OCI-LY1 (cell line): ENCODE data around the gene DOK7.

Source experiments
- H2AFZ ChIP-seq: fragments of 200-600 bp; sonication (generic), shearing (Covaris generic); 2 replicates; pipeline ENCODE4 v1.6.0; 2014; ENCODE audit warnings: antibody characterized with exemption, mild to moderate bottlenecking, low read length
- H3F3A ChIP-seq: fragments of 200-600 bp; sonication (generic), shearing (Covaris generic); 2 replicates; pipeline ENCODE4 v1.6.0; 2014; ENCODE audit warnings: mild to moderate bottlenecking, antibody characterized with exemption, low read length, moderate library complexity; ENCODE audit not compliant: insufficient read depth
- H3K27ac ChIP-seq: fragments of 200-600 bp; sonication (generic); 2 replicates; pipeline ENCODE4 v1.5.1; 2014; ENCODE audit warnings: low read length, mixed run types, mild to moderate bottlenecking, low read depth; ENCODE audit not compliant: poor library complexity, severe bottlenecking
- H3K27me3 ChIP-seq: fragments of 200-600 bp; sonication (generic); 2 replicates; pipeline ENCODE4 v1.6.0; 2014; ENCODE audit warnings: antibody characterized with exemption, mild to moderate bottlenecking, low read length, moderate library complexity; ENCODE audit not compliant: insufficient read depth
- H3K36me3 ChIP-seq: fragments of 200-600 bp; sonication (generic); 2 replicates; pipeline ENCODE4 v1.6.1; 2014; ENCODE audit warnings: mild to moderate bottlenecking, antibody characterized with exemption, low read length, moderate library complexity, mixed read lengths; ENCODE audit not compliant: insufficient read depth
- H3K4me1 ChIP-seq: fragments of 200-600 bp; sonication (generic); 2 replicates; pipeline ENCODE4 v1.5.1; 2014; ENCODE audit warnings: mild to moderate bottlenecking, low read length, moderate library complexity; ENCODE audit not compliant: insufficient read depth, severe bottlenecking
- H3K4me2 ChIP-seq: fragments of 200-600 bp; sonication (generic), shearing (Covaris generic); 2 replicates; pipeline ENCODE4 v1.6.1; 2014; ENCODE audit warnings: low read length
- H3K4me3 ChIP-seq: fragments of 200-600 bp; sonication (generic); 2 replicates; pipeline ENCODE4 v1.5.1; 2014; ENCODE audit warnings: low read length, low read depth, mild to moderate bottlenecking, mixed read lengths; ENCODE audit not compliant: poor library complexity, severe bottlenecking
- H3K79me2 ChIP-seq: fragments of 200-600 bp; shearing (Covaris generic); 2 replicates; pipeline ENCODE4 v1.6.1; 2016; ENCODE audit warnings: mixed run types, low read length, mixed read lengths; ENCODE audit not compliant: insufficient read depth
- H3K9ac ChIP-seq: fragments of 200-600 bp; sonication (generic), shearing (Covaris generic); 2 replicates; pipeline ENCODE4 v1.6.1; 2014; ENCODE audit warnings: mild to moderate bottlenecking, low read length, mixed read lengths
- H3K9me2 ChIP-seq: fragments of 200-600 bp; sonication (generic), shearing (Covaris generic); 2 replicates; pipeline ENCODE4 v1.6.1; 2014; ENCODE audit warnings: low read depth, mild to moderate bottlenecking, low read length, mixed read lengths
- H3K9me3 ChIP-seq: fragments of 200-600 bp; shearing (Covaris generic); 2 replicates; pipeline ENCODE4 v1.6.1; 2014; ENCODE audit warnings: low read length, mixed read lengths
- H4K20me1 ChIP-seq: fragments of 200-600 bp; sonication (generic), shearing (Covaris generic); 2 replicates; pipeline ENCODE4 v1.6.0; 2016; ENCODE audit warnings: mild to moderate bottlenecking, low read length; ENCODE audit not compliant: insufficient read depth
- CTCF ChIP-seq: fragments of 200-600 bp; sonication (generic), shearing (Covaris generic); IDR thresholded peaks from 2 replicates; pipeline ENCODE4 v1.5.1; 2017; ENCODE audit warnings: mild to moderate bottlenecking, antibody characterized with exemption, low read length, moderate library complexity, mixed read lengths
- EZH2 ChIP-seq: fragments of 200-600 bp; sonication (generic), shearing (Covaris generic); IDR thresholded peaks from 2 replicates; pipeline ENCODE4 v1.8.0; 2017; ENCODE audit warnings: borderline replicate concordance, mixed run types, mild to moderate bottlenecking, antibody characterized with exemption, low read length, moderate library complexity, mixed read lengths

DOK7 gene

GRCh38 chr4:3501126-3501824 lies 38.2 kb downstream of the DOK7 start:
- H2AFZ ChIP-seq = no peak overlapping the region
- no peaks in the 10 kb centered on the region for H3F3A ChIP-seq
- no peak overlapping the region for H3K27ac ChIP-seq
- no peaks in the 10 kb centered on the region for H4K20me1 ChIP-seq
- H3K36me3 ChIP-seq = no peaks in the 10 kb centered on the region
- no peak overlapping the region for H3K4me2 ChIP-seq
- no peaks in the 10 kb centered on the region for H3K27me3 ChIP-seq
- H3K4me1 ChIP-seq = no peaks in the 10 kb centered on the region
- no peak overlapping the region for H3K4me3 ChIP-seq
- TF ChIP-seq CTCF (no peak), EZH2 (no peak)
- no peaks in the 10 kb centered on the region for H3K9me2 ChIP-seq
- H3K9me3 ChIP-seq = no peaks in the 10 kb centered on the region
- no peaks in the 10 kb centered on the region for H3K79me2 ChIP-seq
- H3K9ac ChIP-seq = no peak overlapping the region

- Histone ChIP-seq H3K9ac (no peak overlapping the region), H3K79me2 (no peaks in the 10 kb centered on the region), H3K4me3 (no peak overlapping the region), H3K27ac (no peak overlapping the region), H2AFZ (no peak overlapping the region), H3K36me3 (no peaks in the 10 kb centered on the region), H3F3A (no peaks in the 10 kb centered on the region), H3K4me1 (no peaks in the 10 kb centered on the region), H3K4me2 (no peak overlapping the region), H3K9me3 (no peaks in the 10 kb centered on the region), H3K27me3 (no peaks in the 10 kb centered on the region), H4K20me1 (no peaks in the 10 kb centered on the region), H3K9me2 (no peaks in the 10 kb centered on the region)
- TF ChIP-seq CTCF = no peak
- TF ChIP-seq EZH2 = no peak
Observed at GRCh38 chr4:3501825-3502425, 38.8 kb downstream of the DOK7 start.

GRCh38 chr4:3502941-3503936 lies 40.1 kb downstream of the DOK7 start:
- TF ChIP-seq EZH2 = no peak
- TF ChIP-seq CTCF = no peak
- no peak overlapping the region for H2AFZ ChIP-seq
- H3K4me3 ChIP-seq = no peak overlapping the region
- H3K4me2 ChIP-seq = no peak overlapping the region
- no peak overlapping the region for H3K27ac ChIP-seq
- no peaks in the 10 kb centered on the region for H3K79me2 ChIP-seq
- no peaks in the 10 kb centered on the region for H3F3A ChIP-seq
- H3K9me2 ChIP-seq = no peaks in the 10 kb centered on the region
- H3K4me1 ChIP-seq = no peaks in the 10 kb centered on the region
- no peaks in the 10 kb centered on the region for H4K20me1 ChIP-seq
- H3K9me3 ChIP-seq = no peaks in the 10 kb centered on the region
- H3K36me3 ChIP-seq = no peaks in the 10 kb centered on the region; the same call in 1 of the 2 replicates
- H3K9ac ChIP-seq = no peak overlapping the region
- no peaks in the 10 kb centered on the region for H3K27me3 ChIP-seq
